GM23338 (cell line): ENCODE results near the gene HS6ST3. TPM values are rescaled to one million over a fixed set of nuclear protein-coding genes. Genes with fewer than 3 reads are reported as not detected.

Experiments
- ATAC-seq: fragments of 200-7000 bp; cut with Tn5 transposase; 3 replicates; pipeline ENCODE4 v1.9.1; 2020
- DNase-seq: peaks from one replicate; pipeline ENCODE4 v3.0.0-alpha.2; 2015; ENCODE audit warnings: low spot score
- H2AFZ ChIP-seq: fragments of 200-600 bp; sonication (generic); 2 replicates; pipeline ENCODE4 v1.8.0; 2016; ENCODE audit warnings: antibody characterized with exemption, mild to moderate bottlenecking, moderate library complexity
- H3F3A ChIP-seq: fragments of 200-600 bp; sonication (generic); replicated peaks from 2 replicates; pipeline ENCODE4 v1.8.0; 2017; ENCODE audit warnings: antibody characterized with exemption, mixed run types, low read depth
- H3K27ac ChIP-seq: fragments of 200-600 bp; sonication (generic); 2 replicates; pipeline ENCODE4 v1.6.1; 2016; ENCODE audit warnings: low read depth
- H3K27me3 ChIP-seq: fragments of 200-600 bp; sonication (generic); 2 replicates; pipeline ENCODE4 v1.8.0; 2016; ENCODE audit warnings: mild to moderate bottlenecking, mixed run types, moderate library complexity; ENCODE audit not compliant: insufficient read depth
- H3K36me3 ChIP-seq: fragments of 200-600 bp; sonication (generic); 2 replicates; pipeline ENCODE4 v1.8.0; 2016; ENCODE audit warnings: mild to moderate bottlenecking; ENCODE audit not compliant: insufficient read depth
- H3K4me1 ChIP-seq: fragments of 200-600 bp; sonication (generic); 2 replicates; pipeline ENCODE4 v1.8.0; 2016; ENCODE audit warnings: mild to moderate bottlenecking, moderate library complexity; ENCODE audit not compliant: insufficient read depth
- H3K4me2 ChIP-seq: fragments of 200-600 bp; sonication (generic); 2 replicates; pipeline ENCODE4 v1.7.1; 2017; ENCODE audit warnings: mixed run types
- H3K4me3 ChIP-seq: fragments of 200-600 bp; sonication (generic); 2 replicates; pipeline ENCODE4 v1.6.1; 2016; ENCODE audit warnings: mixed run types
- H3K79me2 ChIP-seq: fragments of 200-600 bp; sonication (generic); replicated peaks from 2 replicates; pipeline ENCODE4 v1.8.0; 2017; ENCODE audit warnings: mild to moderate bottlenecking; ENCODE audit not compliant: insufficient read depth
- H3K9me2 ChIP-seq: fragments of 200-600 bp; sonication (generic); 2 replicates; pipeline ENCODE4 v1.8.0; 2017; ENCODE audit not compliant: insufficient read depth
- H4K20me1 ChIP-seq: fragments of 200-600 bp; sonication (generic); replicated peaks from 2 replicates; pipeline ENCODE4 v1.8.0; 2017; ENCODE audit warnings: mild to moderate bottlenecking; ENCODE audit not compliant: insufficient read depth
- H3K27ac Mint-ChIP-seq: 2 replicates; pipeline ENCODE4 v1.8.0; 2020; ENCODE audit warnings: inconsistent platforms, mild to moderate bottlenecking, moderate library complexity, mixed read lengths
- H3K27me3 Mint-ChIP-seq: 3 replicates; pipeline ENCODE4 v1.8.0; 2022; ENCODE audit warnings: low read depth, mild to moderate bottlenecking, moderate library complexity, mixed read lengths, inconsistent platforms; ENCODE audit not compliant: insufficient read depth, poor library complexity
- H3K36me3 Mint-ChIP-seq: 3 replicates; pipeline ENCODE4 v1.8.0; 2021; ENCODE audit warnings: low read depth, mild to moderate bottlenecking, inconsistent platforms, moderate library complexity, mixed read lengths
- H3K4me1 Mint-ChIP-seq: 3 replicates; pipeline ENCODE4 v1.8.0; 2020; ENCODE audit warnings: mild to moderate bottlenecking, inconsistent platforms, mixed read lengths
- H3K4me3 Mint-ChIP-seq: 3 replicates; pipeline ENCODE4 v1.8.0; 2021; ENCODE audit warnings: moderate library complexity, mild to moderate bottlenecking, inconsistent platforms, mixed read lengths
- H3K9me3 Mint-ChIP-seq: 3 replicates; pipeline ENCODE4 v1.8.0; 2020; ENCODE audit warnings: moderate library complexity, mild to moderate bottlenecking, inconsistent platforms, mixed read lengths
- CREB1 ChIP-seq: fragments of 250-450 bp; sonication (Bioruptor Pico); IDR thresholded peaks from 2 replicates; pipeline ENCODE4 v1.5.0; 2020; ENCODE audit warnings: low read depth, mild to moderate bottlenecking, moderate library complexity
- CTCF ChIP-seq, 2 experiments: fragments of 200-600 bp in 1 of 2; sonication (generic) in 1 of 2; conservative IDR thresholded peaks; 2 replicates each; pipeline versions ENCODE4 v1.5.1 to v1.6.1; 2016 to 2017; ENCODE audit warnings: antibody characterized with exemption in 2 of 2, low read depth in 2 of 2, mild to moderate bottlenecking in 2 of 2, moderate library complexity in 1 of 2
- ETS1 ChIP-seq: IDR thresholded peaks from 2 replicates; pipeline ENCODE4 v1.6.1; 2016; ENCODE audit warnings: antibody characterized with exemption
- EZH2 ChIP-seq: fragments of 200-600 bp; sonication (generic); IDR thresholded peaks from one replicate; pipeline ENCODE4 v1.8.0; 2017; ENCODE audit warnings: antibody characterized with exemption, mild to moderate bottlenecking, low read depth; ENCODE audit not compliant: unreplicated experiment
- EZH2phosphoT487 ChIP-seq: fragments of 200-600 bp; sonication (generic); IDR thresholded peaks from one replicate; pipeline ENCODE4 v1.8.1; 2018; ENCODE audit warnings: antibody characterized with exemption; ENCODE audit not compliant: unreplicated experiment
- JUNB ChIP-seq: IDR thresholded peaks from one replicate; pipeline ENCODE4 v1.6.1; 2016; ENCODE audit warnings: antibody characterized with exemption; ENCODE audit not compliant: unreplicated experiment
- NANOG ChIP-seq: IDR thresholded peaks from 2 replicates; pipeline ENCODE4 v1.6.1; 2016; ENCODE audit warnings: antibody characterized with exemption, borderline replicate concordance
- POLR2AphosphoS5 ChIP-seq: IDR thresholded peaks from 2 replicates; pipeline ENCODE4 v1.6.1; 2016; ENCODE audit warnings: antibody characterized with exemption, low read depth
- REST ChIP-seq: IDR thresholded peaks from one replicate; pipeline ENCODE4 v1.6.1; 2018; ENCODE audit warnings: antibody characterized with exemption; ENCODE audit not compliant: unreplicated experiment
- STAT1 ChIP-seq: IDR thresholded peaks from one replicate; pipeline ENCODE4 v1.6.1; 2016; ENCODE audit warnings: antibody characterized with exemption; ENCODE audit not compliant: unreplicated experiment
- ZNF331 ChIP-seq: fragments of 250-450 bp; sonication (Bioruptor Pico); IDR thresholded peaks from 2 replicates; pipeline ENCODE4 v1.5.0; 2020; ENCODE audit warnings: low read depth, mild to moderate bottlenecking, moderate library complexity
- ZNF462 ChIP-seq: fragments of 250-450 bp; sonication (Bioruptor Pico); IDR thresholded peaks from 2 replicates; pipeline ENCODE4 v1.5.0; 2020; ENCODE audit warnings: mild to moderate bottlenecking, moderate library complexity
- polyA plus RNA-seq: library from polyadenylated mRNA; unstranded; fragments of >200 nt; fragmentation: Nextera tagmentation; extraction: Ambion mirVana; gene quantifications from 2 replicates; pipeline ENCODE4 v1.2.1, GENCODE V29; 2016
- total RNA-seq: library from RNA; depleted of rRNA; stranded (reverse); fragments of >200 nt; shearing (Covaris generic); gene quantifications from 2 replicates; pipeline ENCODE4 v1.2.3, GENCODE V29; 2014

HS6ST3 gene
- total and polyA plus RNA-seq, 2 experiments from 2014 or later: 0.52 to 0.80 TPM

- no peak for TF ChIP-seq CTCF (conservative IDR thresholded peaks at IDR 0.05; ENCODE audit: low read depth in 2 of 2)
- no peak for TF ChIP-seq EZH2
- TF ChIP-seq CREB1 (CRISPR knock-in tag): no peak
- no peak for TF ChIP-seq STAT1
- TF ChIP-seq ETS1: no peak
- TF ChIP-seq ZNF331 (CRISPR knock-in tag): no peak
- no peak for TF ChIP-seq POLR2AphosphoS5
- TF ChIP-seq NANOG: no peak
Observed at GRCh38 chr13:96662036-96662435, 572.1 kb downstream of the HS6ST3 start (continued).

- Histone ChIP-seq H3K27ac (no peak overlapping the region), H4K20me1 (no peaks in the 10 kb centered on the region), H3K27me3 (no peaks in the 10 kb centered on the region), H3K9me2 (peaks cover 4% of the 10 kb centered on the region; the same call in 1 of the 2 replicates), H3K4me2 (no peak overlapping the region), H3K4me1 (no peaks in the 10 kb centered on the region), H3K4me3 (no peak overlapping the region), H2AFZ (no peak overlapping the region), H3K36me3 (no peaks in the 10 kb centered on the region), H3F3A (no peaks in the 10 kb centered on the region), H3K79me2 (no peaks in the 10 kb centered on the region)
- ATAC-seq (no peak), DNase-seq (no peak)
- Mint-ChIP-seq H3K27me3 (no peaks in the 10 kb centered on the region), H3K9me3 (peaks cover 6% of the 10 kb centered on the region), H3K4me3 (no peak overlapping the region), H3K36me3 (peaks cover under 1% of the 10 kb centered on the region; the same call in 1 of the 3 replicates), H3K27ac (no peak overlapping the region), H3K4me1 (no peaks in the 10 kb centered on the region)
- TF ChIP-seq EZH2phosphoT487 (no peak), CREB1 (CRISPR knock-in tag) (no peak), STAT1 (no peak), ZNF462 (CRISPR knock-in tag) (no peak), EZH2 (no peak), NANOG (no peak), REST (no peak), JUNB (no peak)
Observed at GRCh38 chr13:96667294-96668018, 577.5 kb downstream of the HS6ST3 start.
